NCI-H1048 (cell line): ENCODE results near the gene PCSK5.

Experiments used
- DNase-seq: peaks from one replicate; lab custom pipeline; 2025; lab: John Stamatoyannopoulos, UW

PCSK5 gene

DNA sequence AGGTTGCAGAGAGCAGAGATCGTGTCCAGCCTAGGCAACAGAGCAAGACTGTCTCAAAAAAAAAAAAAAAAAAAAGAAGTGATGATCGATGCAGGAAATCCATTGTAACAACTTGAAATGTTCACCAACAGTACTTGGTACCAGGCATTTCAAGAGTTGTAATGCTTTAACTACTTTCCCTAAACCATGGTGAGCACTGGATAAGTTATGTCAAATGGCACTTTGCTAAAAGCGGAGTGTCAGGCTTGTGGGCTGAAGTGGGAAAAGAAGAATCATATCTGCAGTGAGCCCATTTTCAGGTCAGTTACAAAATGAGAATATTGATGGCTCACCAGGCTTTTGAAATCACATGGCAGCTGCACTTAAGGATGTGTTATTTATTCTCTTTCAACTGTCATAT lies 301.5 kb downstream of the PCSK5 start:
- DNase-seq = no peak

DNA sequence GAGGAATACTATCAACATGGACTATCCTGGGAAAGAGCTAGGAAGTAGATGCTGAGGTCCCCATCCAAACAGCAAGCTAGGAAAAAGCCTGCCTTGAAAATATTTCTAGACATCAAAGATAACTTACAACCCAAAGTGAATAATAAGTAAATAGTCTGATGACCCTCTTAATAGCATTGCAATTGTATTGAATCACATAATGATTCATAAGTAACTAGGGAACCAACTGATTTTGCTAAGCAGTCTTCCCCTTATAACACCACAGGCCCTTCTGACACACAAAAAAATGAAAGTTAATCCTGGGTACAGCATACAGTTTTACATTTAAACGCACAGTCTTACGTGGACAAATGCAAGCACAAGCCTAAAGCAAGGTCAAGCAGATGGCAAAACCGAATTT lies 304.4 kb downstream of the PCSK5 start:
- DNase-seq = no peak

DNA sequence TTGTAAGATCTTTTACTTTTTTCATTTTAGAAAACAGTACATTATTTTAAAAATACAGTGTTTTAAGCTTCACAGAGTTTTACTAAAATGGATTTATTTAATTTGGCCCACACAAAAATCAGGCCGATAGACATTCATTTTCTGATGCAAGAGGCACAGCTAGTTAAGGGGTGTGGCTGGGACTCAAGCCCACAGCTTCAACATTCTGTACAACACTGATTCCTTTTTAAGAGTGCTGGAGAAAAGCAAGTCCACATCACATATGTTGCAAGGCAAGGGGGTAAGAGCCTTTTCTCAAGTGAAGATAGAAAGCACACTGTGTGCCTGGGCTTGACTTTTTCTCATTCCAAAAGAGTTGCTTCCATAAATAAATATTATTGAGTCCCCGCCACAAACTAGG lies 307.9 kb downstream of the PCSK5 start:
- no peak for DNase-seq

DNA sequence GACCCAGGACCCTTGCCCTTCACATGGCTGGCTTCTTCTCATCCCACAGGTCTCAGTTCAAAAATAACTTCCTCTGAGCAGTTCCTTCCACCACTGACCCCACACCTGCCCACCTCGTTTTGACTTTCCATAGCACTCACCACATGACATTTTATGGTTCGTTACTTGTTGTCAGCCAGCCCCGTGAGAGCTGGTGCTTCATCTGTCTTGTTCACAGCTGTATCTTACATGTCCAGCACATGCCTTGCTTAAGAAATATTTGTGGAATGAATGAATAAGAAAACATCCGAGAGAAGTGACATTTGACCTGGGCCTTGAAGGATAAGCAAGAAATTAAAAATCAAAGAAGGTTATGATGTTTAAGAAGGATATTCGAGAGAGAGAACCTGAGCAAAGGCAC lies 309.8 kb downstream of the PCSK5 start:
- DNase-seq = no peak

DNA sequence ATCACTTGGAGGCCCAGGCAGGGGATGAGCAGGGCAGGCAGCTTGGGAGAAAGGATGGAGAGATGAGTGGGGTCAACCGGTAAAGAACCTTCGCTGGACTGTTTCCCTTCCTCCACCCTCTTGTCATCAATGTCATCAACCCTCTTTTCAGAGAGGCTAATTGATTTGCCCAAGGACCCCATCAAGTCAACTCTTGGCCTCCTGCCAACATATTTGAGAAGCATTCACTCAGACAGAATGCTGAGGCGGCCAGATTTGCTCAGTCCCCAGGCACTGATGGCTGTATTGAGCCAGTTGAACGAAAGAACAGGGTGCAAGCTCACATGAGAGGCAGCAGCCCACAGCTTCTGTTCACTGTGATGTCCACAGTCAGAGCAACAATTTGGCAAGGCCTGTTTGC lies 310.3 kb downstream of the PCSK5 start:
- DNase-seq = no peak

DNA sequence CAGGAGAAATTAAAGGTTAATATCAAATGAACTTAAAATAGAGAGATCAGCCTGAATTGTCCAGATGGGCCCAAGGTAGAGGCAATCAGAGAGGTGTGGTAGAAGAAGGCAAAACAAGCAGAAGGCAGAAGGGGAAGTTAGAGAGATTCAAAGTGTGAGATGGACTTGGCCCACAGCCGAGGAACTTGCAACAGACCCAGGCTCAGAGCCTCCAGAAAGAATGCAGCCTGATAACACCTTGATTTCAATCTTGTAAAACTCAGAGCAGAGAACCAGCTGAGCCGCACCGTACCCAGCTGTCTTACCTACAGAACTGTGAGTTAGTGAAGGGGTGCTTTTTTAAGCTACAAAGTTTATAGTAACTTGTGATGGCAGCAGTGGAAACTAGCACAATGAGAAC lies 312.9 kb downstream of the PCSK5 start:
- no peak for DNase-seq

DNA sequence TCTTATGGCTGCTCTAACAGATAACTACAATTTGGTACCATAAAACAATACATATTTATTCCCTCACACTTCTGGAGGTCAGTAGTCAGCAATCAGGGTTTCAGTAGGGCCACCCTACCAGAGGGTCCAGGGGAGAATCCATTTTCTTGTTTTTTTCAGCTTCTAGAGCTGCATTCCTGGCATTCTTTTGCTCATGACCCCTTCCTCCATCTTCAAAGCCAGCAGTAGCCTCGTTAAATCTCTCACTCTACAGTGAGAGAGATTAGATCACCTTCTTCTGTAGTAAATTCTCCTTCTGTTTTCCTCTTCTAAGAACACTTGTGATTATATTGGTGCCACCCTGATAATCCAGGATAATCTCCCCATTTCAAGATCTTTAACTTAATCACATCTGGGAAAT lies 316.3 kb downstream of the PCSK5 start:
- DNase-seq = no peak

DNA sequence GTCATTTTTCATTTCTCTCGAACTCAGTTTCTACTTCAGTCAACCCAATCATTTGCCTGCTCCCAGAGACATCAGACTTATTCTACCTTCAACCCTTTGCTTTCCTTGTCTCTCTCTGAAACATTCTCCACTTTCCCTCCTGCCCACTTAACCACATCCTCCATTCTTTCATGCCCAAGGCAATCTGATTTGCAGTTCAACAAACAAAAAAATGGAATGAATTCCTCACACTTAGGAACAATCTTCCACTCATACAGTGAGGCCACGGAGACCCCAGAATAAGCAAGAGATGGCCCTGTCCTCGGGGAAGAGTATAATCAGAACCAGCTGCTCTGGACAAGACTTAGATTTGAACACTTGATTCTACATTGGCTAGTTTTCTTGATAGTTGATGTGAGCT lies 323.3 kb downstream of the PCSK5 start:
- DNase-seq = no peak

DNA sequence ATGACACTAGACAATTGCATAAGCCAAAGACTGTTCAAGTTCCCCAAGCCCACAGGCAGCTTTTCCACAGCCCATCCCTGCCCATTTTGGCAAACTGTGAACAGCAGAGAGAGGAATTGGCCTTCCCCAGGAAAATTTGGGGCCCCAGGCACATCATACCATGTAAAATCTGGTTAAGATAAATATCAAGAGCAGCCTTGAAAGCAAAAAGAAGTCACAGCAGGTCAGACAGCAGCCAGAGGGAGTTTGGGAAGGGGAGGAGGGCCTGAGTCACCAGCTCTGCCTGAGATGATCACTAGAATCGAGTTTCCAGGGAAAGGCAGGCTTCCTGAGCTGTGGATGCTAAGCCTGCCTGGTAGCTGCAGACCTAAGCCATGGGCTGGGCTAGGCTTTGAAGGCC lies 324.6 kb downstream of the PCSK5 start:
- DNase-seq = no peak

DNA sequence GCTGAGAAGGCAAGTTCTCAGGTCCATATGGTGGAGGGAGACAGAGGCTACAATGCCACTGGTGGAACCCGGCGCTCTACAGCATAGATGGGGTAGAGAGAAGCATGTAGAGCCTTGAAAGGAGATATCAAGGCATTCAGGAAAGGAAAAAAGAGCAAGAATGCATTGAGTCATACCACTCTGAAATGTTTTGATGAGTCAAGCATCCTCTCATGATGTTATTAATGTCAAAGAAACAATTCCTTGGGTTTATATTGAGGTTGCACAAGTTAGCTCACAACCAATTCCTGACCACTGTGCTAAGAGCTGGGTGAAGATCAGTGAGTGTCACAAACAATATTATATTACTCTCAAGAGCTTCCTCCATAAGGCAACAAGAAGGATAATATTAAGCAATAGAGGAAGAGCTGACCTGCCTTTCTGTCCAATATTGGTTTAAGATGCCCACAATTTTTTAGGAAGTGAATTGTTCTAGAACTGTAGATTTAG lies 325.7 kb downstream of the PCSK5 start:
- no peak for DNase-seq

DNA sequence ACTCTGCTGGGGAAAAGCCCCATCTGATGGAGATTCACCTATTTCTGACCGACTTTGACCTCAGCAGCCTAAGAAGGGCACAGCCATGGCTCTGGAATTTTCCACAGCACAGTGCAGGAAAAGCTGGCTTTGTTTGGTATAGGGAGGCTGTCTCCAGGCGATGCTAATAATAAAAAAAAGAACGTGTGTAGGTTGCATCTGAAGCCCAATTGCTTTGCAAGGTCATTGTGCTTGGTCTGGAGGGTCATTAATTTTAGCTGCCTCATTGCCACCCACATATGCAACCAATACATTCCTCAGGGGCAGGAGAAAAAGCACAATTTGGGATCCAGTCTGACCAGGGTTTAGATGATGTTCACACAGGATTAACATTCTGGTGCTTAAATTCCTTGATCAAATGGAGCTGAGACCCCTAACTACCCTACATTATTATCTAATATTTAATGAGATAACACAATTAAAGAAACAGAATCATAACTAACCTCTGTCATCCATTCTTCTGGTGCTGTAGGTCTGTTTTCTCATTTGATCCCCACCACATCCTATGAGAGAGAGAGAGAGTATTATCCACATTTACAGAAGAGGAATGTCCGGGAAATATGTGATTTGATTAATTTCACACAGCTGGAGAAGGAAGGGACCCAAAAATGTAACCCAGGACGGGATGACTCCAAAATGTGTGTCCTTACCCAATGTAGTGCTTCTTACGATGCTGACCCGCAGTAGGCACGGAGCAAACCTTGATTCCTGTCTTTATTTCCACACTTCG lies 327.8 kb downstream of the PCSK5 start:
- DNase-seq = no peak

DNA sequence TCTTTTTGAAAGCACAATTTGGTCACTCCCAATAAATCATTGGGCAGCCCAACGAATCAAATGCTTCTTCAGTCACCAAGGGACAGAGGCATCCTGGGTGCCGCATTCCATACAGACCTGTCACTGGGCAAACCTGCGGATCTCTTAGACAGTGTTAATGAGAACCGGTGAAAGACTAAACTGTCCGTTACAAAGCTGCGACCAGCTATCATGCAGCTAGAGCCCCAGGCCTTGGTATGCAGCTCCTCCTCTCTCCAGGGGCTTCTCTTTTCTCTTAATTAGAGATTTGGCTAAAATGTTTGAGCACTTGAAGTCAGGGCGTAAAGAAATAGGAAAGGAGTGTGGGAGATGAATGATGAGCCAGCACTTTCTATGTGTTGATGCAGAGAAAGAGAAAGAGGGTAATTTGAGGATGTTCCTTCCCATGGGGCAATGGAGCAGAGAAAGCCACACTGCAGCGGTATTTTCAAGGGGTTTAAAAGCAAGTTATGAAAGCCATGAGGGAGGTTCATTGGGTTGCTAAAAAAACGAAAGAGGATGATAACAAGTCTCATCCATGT lies 328.5 kb downstream of the PCSK5 start:
- no peak for DNase-seq

DNA sequence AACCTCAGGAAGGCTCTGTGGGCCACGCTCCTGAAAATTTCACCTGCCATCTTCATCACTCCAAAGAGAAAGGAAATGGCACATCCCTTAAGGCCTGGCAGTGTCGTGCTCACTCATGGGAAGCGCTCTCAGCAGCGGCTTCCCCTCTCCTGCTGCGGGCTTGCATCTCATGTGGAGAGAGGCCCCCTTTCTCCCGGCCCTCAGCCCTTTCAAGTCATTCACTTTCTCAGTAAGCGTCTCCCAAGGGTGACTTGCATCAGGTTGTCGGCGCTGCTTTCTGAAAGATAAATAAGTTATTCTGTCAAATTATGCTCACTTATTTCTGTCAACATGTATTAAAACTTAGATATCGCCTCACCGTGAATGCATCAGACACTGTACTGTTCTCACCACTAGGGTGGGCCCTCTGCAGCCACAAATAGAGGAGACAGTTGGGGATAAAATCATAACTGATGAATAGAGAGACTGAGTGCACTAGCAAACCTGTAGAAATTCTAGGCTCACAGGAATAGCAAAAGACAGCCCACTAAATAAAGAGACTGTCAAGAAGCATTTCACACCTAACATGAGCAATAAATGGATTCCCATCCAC lies 329.2 kb downstream of the PCSK5 start:
- no peak for DNase-seq

DNA sequence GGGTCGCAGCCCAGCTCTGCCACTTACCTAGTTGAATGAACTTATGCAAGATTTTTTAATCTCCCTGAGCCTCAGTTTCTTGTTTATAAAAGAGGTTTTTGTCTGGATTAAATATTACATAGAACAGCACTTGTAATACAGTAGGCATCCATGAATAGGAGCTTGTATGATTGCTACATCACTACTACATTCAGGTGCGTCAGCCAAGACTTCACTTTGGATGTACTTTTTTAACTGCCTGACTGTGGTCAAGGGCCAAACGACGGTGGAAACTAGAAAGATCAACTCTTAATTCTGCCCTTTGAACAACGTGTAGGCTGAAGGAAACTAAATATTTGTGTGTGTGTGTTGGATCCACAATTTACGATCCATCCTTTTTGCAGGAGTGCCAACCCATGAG lies 330.9 kb downstream of the PCSK5 start:
- DNase-seq = no peak

DNA sequence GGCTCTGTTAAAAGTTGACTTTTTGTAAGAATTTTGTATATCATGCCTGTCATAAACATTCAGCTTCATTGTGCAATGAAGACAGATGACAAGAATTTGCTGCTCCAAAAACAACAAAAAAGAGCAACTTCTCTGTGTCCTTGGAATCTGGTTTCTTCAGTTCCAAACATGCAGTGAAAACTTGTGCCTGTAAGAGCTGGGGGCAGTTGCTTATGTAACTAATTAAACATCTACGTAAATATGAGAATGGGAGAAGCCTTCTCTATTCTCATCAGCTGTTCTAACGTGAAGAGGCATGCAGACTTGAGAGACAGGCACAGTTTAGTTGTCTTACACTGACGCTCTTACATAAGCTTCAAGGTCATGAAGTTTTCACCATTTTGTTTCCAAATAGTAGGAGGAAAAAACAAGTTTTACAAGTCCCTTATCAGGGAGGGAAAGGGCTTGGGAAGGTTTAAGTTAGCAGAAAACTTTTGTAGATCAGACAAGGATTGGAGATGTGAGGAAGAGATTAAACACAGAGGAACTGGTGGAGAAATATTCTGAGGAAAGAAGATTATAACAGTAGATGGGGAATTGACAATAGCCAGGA lies 333.4 kb downstream of the PCSK5 start:
- no peak for DNase-seq

DNA sequence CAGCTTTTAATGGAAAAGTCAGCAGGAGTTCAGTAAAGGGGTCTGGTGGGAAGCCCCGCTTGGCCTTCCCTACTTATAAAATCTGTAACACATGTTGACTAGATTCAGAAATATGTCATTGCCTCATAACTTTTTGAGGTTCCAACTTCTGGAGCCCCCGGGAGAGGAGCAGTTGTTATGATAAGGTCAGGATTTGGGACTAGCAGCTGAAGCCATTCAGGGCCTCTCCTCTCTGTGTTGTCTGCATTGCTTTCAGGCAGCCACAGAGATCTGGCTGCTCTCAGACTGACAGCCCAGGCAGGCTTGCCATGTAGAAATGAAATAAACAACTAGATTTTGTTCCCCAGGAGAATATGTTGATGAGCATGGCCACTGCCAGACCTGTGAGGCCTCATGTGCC lies 336.7 kb downstream of the PCSK5 start:
- DNase-seq = no peak

DNA sequence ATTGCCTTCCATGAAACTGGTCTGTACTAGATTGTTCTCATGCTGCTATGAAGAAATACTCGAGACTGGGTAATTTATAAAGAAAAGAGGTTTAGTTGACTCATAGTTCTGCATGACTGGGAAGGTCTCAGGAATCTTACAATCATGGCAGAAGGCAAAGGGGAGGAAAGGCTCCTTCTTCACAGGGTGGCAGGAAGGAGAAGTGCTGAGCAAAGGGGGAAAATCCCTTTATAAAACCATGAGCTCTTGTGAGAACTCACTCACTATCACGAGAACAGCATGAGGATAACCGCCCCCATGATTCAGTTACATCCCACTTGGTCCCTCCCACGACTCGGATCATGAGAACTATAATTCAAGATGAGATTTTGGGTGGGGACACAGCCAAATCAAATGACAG lies 340.5 kb downstream of the PCSK5 start:
- no peak for DNase-seq

DNA sequence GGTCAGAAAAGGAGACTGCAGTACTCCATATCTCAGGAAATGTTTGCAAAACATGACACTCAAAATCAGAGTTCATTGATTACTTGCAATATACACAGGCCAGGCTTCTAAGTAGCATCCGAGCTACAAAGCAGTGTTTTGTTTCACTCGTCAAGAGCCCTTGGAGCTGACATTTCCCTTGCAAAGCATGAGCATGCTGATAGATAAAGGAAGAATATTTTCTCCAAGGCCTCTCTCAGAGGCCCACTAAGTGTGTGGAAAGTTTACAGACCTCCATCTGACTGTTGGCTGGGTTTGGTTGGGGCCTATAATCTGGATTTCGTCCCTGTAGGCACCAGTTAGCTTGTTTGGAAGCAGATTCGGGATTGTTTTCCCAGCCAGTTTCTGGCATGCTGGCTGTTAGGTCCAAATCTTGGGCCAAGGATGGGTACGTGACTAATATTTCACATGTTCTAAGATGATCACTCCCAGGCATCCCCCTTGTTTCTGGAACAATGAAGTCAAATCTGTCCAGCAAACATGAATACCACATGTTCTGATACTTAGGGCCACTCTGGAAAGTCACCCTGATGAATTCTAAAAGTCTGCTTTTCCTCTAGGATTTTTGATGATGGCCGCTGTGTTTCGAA lies 342.5 kb downstream of the PCSK5 start:
- no peak for DNase-seq

DNA sequence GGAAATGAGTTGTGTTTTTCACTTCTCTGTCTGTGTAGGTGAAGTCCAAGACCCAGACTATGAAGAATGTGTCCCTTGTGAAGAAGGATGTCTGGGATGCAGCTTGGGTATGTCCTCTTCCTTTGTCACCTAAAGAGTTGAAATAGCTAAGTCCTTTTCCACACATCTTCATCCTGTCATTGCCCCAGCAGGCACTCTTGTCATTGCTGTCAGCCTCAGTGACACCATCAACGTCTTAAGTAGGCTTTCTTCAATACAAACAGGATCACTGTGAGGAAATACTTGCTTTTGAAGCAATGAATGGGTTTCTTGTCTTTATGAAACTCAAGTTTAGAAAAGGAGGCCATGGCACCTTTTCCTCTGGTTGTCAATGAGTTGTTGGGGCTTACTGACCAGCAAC lies 350.1 kb downstream of the PCSK5 start:
- DNase-seq = no peak

DNA sequence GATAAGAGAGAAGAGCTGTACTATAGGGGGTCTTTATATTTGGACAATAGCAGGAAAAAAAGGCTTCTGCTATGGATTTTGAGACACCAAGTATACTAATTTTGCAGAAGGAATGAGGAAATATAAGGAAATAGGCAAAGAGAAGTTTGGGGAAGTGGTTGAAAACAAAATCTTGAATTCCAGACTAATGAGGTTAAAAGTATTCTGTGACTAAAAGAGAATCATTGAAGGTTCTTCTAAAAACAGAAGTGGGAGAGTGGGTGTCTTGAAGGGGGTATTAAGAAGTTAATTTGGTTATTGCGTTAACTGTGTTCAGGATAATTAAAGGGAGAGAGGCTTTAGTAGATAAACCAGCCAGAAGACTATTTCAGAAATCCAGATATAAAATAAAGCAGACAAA lies 355.0 kb downstream of the PCSK5 start:
- DNase-seq = no peak

DNA sequence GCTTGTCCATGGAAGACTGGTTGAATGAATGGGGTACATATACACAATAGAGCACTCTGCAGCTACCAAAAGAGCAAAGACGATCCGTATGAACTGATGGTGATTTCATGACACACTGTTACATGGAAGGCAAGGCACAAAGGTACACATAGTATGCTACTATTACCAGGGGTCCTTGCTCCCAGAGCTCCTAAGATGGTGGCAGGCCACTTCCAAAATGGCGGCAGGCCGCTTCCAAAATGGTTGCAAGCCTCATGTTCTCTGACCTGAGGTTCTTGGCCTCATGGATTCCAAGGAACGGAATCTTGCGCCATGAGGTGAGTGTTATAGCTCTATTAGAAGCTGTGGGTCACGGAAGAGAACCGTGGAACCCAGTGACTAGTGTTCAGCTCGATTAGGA lies 356.2 kb downstream of the PCSK5 start:
- DNase-seq = no peak

DNA sequence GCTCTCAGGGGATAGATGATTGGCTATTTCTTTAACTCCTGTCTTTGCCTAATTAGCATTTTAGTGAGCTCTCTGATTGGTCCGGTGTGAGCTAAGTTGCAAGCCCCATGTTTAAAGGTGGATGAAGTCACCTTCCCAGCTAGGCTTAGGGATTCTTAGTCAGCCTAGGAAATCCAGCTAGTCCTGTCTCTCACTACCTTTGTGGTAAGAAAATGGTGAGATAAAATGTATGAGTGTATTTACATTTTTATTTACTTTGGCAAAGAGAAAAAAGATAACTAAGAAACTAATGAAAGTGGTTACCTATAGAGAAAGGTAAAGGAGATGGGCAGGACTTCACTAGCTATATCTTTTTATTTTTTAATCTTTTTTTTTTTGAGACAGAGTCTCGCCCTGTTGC lies 357.0 kb downstream of the PCSK5 start:
- no peak for DNase-seq

DNA sequence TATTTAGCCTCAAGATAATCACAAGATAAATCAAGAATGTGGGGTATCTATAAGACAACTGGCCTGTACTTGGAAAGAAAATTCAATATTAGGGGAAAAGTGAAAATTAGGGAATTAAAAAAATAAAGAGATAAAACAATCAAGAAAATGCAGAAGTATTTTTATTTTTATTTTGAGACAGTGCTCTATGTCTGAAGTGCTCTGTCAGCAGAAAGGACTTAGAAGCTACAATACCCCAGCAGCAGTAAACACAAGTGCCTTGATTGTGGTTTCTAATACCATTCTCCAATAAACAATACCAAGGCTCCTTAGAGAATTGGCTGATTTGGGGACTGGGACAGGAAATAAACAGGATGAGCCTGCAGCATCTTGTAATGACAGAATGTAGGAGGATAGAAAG lies 358.8 kb downstream of the PCSK5 start:
- no peak for DNase-seq
